Endothelial cell of hepatic sinusoid (primary cell): ENCODE results near the gene PKM.

ENCODE experiments used
- in situ Hi-C: cut with HindIII; loops from 2 replicates; pipeline ENCODE4 v1.10.0; 2017; ENCODE audit warnings: low sequenced_read_pairs

PKM gene

DNA sequence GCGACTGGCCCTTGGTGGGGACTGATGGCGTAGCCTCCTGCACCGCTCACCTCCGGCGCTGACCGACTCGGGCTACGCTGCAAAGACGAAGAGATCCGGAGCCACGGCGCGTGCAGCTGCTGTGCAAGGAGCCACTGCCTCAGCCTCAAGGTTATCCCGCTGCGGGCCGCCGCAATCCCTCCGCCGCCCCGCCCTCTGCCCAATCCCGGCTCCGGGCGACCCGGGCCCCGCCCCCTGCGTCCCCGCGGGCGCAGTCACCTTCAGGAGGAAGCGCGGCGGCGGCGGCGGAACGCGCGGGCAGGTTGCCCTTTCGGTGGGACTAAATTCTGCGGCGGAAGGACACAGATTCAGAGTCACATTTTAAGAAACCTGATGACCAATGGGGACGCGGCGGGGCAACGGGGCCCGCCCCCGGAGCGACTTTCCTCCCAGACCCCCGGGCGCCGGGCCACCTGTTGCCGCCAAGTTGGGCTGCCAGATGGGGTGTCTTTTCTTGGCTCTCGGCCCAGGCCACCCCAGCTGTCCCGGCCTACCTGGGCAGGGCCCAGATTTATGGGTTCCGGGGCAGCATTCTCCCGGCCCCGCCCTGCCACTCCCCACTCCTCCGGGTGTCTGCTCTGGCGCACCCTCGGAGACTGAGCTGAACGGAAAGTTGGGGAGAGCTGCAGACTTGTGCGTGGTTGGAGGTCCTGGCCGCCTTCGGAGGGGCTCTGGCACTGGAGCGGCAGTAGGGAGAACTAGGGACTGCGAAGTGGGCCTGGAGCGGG, at the start of gene PKM:
Gene PKM, minus strand, starts transcription at position 125 of the 767 bp plus-strand sequence. CDS start 12,093 bp downstream, outside the sequence.
- in situ Hi-C loops: no loop called here

DNA sequence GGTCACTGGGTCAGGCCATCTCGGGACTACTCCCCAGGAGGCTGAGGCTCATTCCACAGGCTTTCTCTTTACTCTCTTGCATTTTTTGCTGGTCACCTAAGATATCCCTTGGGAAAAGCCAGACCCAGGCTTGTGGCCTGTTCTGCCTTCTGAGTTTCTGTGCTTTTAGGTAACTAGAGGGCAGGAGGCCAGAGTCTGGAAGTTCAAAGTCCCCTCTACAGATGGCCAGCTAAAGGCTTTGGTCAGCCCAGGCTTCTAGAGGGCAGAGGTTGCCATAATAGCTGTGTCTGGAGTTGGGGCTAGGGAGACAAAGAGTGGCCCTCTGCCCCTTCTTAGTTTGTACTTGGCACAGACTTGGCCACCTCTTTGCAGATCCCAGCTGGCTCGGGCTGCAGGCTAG, 49.8 kb upstream of the PKM start:
- in situ Hi-C loops: no loop called here

- in situ Hi-C loops: loop anchor here (5.0 kb wide), 1 partner anchor 49 kb away; no protein-coding TSS in a partner anchor
Observed at GRCh38 chr15:72278737-72279136, 47.7 kb upstream of the PKM start.

DNA sequence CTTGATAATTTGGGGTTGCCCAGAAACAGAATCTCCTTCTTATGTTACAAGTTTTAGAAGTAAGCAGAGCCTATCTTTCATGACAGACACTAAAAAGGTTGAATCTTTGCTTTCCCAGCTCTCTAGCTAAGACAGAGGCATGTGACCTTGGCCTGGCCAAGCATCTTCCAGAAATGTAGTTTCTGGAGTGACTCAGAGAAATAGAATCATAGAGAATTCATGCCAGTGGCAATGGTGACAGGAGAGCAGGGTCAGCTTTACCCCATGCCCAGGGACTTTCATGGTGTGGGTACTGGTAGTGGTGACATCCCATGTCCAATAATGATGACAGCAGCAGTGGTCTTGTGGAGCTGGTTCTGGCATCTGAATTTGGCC, 45.3 kb upstream of the PKM start:
- in situ Hi-C loops: loop anchor here (5.0 kb wide), 1 partner anchor 51 kb away; no protein-coding TSS in a partner anchor

- in situ Hi-C loops: loop anchor here (5.0 kb wide), 1 partner anchor 52 kb away; no protein-coding TSS in a partner anchor
Observed at GRCh38 chr15:72275635-72276325, 44.8 kb upstream of the PKM start.

DNA sequence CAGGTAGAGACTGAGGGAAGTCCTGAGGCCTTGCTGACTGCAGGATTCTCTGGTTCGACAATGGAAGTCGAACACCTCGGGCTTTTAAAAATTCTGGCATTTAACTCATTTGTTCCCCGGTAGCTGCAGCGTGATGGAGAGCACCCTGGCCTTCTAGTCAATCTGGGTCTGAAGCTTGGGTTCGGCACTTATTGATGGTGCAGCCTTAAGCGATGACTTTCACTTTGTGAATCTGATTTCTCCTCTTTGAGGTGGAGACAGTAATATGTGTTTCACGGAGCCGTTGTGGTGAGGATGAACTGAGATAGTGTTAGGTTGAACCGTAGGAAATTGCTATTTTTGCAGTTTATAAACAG, 42.0 kb upstream of the PKM start:
- in situ Hi-C loops: loop anchor here (5.0 kb wide), 1 partner anchor 71 kb away; no protein-coding TSS in a partner anchor

DNA sequence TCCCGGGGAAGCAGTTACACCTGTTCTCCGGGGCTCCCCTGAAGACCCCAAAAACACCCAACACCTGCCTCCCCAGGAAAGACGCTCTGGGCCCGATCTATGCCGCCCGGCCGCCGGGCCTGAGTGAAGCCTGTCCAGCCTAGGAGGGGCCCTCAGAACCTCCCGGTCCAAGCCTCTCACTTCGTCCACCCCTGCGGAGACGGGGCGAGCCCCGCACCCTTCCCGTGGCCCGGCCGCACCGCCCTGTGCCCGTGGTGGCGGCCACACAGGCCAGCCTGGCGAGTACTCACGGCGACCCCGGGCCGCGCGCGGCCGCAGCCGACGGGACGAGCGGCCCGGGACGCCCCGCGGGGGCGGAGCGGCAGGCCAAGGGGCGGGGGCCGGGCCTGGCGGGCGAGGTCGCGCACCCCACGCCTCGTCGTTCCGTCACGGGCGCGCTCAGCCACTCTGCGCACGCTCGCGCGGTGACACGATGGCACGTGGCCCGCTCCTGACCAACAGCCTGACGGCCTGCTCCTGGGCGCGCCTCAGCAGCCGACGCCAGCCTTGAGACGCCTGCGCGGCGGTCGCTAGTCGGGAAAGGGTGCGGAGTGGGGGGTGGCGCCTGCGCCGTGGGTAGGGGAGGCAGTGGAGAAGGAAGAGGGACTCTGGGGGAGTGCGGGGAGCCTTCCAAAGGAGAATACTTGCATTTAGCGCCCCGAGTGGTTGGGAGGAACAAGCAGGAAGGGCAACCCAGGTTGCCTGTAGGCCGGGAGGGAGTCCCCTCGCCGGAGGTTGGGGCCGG, 41.4 kb upstream of the PKM start, which contains the start of gene PARP6:
Gene PARP6, minus strand, starts transcription at position 342 of the 784 bp plus-strand sequence. CDS start 5,077 bp downstream, outside the sequence.
- in situ Hi-C loops: loop anchor here (5.0 kb wide), 1 partner anchor 70 kb away; no protein-coding TSS in a partner anchor

GRCh38 chr15:72271895-72272212, 40.9 kb upstream of the PKM start:
- in situ Hi-C loops: loop anchor here (5.0 kb wide), 1 partner anchor 70 kb away; no protein-coding TSS in a partner anchor

- in situ Hi-C loops: loop anchor here (5.0 kb wide), 1 partner anchor 69 kb away; no protein-coding TSS in a partner anchor
Observed at GRCh38 chr15:72271221-72271620, 40.2 kb upstream of the PKM start.

DNA sequence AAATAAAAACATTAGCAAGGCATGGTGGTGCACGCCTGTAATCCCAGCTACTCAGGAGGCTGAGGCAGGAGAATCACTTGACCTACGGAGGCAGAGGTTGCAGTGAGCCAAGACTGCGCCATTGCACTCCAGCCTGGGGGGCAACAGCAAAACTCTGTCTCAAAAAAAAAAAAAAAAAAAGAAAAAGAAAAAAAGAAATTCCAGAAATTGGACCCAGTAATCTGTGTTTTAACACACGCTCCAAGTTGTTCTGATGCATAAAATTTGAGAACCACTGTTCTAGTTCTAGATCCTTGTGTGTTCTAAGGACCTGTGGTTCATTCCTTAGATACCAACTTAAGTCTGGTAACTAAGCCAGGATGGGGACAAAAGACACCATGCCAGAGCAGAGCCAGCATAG, 38.7 kb upstream of the PKM start:
- in situ Hi-C loops: loop anchor here (5.0 kb wide), 1 partner anchor 67 kb away; no protein-coding TSS in a partner anchor

DNA sequence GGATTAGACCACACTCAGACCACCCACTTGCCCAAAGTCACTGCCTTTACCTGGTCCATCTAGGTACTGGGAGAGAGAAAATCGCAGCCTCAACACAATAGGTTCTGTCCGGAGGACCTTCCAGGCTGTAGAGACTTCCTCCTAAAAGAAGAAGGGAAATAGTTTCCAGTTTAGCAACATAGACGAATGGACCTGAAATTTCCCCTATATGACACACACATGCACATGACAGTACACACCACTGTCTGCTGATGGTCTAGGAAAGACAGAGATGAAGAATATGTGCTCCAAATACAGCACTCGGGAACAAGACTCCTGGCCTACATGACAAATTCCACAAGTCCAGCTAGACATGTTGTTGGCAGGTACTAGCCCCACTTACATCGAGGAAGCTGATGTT, 34.0 kb upstream of the PKM start:
- in situ Hi-C loops: no loop called here

DNA sequence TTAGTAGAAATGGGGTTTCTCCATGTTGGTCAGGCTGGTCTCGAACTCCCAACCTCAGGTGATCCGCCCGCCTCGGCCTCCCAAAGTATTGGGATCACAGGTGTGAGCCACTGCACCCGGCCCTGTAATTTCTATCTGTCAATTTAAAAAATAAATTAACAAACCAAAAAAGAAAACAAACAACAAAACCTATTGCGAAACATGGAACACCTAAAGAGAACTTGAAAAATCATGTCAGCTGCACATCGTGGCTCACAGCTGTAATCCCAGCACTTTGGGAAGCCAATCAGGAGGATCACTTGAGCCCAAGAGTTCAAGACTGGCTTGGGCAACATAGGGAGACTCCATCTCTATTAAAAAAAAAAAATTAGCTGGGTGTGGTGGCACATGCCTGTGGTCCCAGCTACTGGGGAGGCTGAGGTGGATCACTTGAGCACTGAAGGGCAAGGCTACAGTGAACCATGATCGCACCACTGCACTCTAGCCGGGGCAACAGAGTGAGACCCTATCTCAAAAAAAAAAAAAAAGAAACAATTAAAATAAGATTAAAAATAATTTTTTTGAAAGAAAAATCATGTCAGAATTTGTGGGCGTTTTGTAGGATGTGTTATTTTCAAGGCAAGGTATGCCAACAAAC, 21.8 kb upstream of the PKM start:
- in situ Hi-C loops: no loop called here

DNA sequence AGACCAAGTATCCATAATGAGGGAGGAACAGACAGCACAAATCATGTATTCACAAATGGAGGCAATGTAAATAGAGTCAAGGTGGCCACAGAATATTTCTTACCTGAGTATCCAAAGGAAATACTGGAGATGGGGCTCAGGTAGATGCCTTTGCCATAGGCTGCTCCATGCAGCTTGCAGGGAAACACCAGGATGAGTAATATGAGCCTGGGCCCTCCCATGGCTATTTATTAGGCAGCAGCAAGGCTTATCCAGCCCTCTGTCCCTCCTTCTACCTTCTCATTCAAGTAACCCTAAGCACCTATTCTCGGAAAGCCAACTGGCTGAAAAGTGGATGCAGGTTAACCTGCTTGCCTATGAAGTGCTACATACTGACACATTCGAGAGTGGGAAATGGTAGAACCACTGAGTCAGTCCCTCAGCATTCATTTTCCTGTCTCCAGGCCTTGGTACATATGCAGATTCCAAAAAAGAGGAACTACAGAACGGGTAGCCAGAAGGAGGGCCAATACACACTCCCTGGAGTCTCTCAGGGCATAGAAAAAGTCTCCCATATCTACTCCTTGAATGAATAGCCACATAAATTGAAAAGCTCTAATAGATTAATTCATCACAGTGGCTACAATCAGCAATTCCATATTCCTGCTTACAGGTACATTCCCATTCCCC, 18.3 kb upstream of the PKM start:
- in situ Hi-C loops: no loop called here

GRCh38 chr15:72248514-72248913, 17.5 kb upstream of the PKM start:
- in situ Hi-C loops: no loop called here

DNA sequence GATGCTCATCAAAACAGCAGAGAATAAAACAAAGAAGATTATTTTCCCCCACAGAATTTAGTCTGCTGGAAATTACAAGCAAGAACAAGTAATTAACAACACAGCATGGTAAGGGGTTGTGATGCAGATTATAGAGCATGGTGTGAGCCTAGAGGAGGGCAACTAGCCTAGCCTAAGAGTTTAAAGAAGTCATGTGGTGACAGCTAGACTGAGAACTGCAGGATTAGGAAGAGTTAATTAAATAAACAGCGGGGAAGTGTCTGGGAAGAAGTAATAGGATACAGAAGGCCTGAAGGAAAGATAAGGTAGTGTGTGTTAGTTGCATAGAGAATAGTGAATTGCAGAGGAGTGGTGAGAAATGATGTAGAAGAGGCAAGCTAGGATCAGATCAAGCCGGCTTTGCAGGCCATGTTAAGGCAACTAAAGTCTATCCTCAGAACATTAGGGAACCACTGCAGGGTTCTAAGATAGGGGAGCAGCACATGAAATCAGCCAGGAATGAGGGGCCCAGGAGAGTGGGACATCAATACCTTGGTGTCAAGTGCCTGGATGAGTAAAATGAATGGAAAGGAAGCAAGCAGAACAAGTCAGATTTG, 11.9 kb upstream of the PKM start:
- in situ Hi-C loops: no loop called here

DNA sequence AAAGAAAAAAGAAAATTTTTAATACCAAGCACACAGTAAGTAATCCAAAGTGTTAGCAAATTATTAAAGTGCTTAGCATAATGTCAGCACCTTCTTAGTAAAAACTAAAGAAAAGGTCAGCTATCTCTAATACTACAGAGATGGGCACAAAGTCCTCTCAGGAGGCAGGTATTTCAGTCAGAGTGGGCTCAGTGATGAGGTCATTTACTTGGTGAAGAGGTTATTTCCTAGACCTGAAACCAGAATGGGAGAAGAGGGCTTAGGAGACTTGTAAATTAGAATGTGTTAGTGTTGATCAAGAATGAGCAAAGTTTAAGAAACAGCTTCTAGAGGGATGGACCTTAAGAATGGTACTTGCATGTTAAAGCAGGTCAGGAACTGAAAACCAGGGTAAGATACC, 8.7 kb upstream of the PKM start:
- in situ Hi-C loops: no loop called here

- in situ Hi-C loops: no loop called here
Observed at GRCh38 chr15:72238586-72238985, 7.6 kb upstream of the PKM start.

DNA sequence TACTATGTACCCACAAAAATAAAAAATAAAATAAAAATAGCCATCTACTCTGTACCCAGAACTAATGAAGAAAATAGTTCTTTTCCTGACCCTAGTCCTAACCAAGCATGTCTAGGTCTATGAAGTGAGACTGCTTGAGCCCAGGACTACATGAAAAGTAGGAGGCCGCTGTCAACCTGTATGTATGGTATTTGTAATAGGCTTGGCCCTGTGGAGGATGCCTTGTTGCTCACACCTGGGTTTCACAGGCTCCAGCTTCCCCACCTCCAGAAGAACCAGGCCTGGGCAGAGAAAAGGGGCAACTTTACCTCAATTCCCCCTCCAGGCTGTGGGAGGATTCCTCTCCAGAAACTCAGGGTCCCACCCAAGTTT, 6.8 kb upstream of the PKM start:
- in situ Hi-C loops: no loop called here

DNA sequence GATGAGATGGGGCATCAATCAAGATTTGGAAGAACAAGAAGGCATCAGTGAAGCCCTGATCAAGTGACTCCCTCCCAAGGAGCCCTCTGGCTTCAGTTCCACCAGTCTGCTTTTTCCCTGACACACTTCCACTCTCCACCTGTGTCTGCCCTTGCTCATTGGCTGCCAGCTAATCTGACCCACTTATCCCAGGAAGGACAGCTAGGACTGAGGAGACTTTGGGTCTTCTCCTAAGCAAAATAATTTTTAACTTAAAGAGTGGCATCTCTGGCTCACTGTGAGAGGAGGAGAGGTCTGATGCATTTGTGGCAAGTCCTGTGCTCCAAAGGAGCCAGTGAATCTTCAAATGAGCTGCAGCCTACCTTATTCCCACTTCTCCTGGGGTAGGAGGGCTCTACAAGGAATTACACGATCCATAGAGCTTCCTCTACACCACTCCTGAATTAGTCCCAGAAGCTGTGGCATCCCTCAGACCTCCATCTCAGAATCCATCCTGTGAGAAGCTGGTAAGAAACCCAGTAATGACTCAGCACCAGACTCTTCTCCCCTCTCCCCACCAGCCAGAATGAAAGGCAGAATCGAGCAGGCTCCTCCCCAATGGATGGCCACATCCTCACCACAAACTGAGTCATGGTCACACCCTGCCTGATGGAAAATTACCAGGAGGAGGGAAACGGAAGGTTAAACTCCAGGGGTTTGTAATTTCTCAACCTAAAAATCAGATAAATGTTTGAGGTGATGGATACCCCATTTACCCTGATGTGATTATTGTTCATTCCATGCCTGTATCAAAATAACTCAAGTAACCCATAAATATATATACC, 6.3 kb upstream of the PKM start:
- in situ Hi-C loops: no loop called here
